WTC11 (cell line): ENCODE measurements around the gene CAMK2G. TPM values are rescaled to one million over a fixed set of nuclear protein-coding genes. Genes with fewer than 3 reads are reported as not detected.

Experiments
- ATAC-seq: fragments of 200-7000 bp; cut with Tn5 transposase; 2 replicates; pipeline ENCODE4 v1.10.0; 2021; ENCODE audit warnings: mild to moderate bottlenecking, moderate library complexity
- CTCF ChIA-PET: fragments of 300-600 bp; sonication (Branson Sonifier 250); formaldehyde crosslinking; loops from one replicate; lab custom pipeline; 2021; ENCODE audit warnings: antibody characterized with exemption; lab: Charles Lee
- POLR2A ChIA-PET: fragments of 350-600 bp; sonication (Branson Sonifier 250); formaldehyde crosslinking; loops from one replicate; lab custom pipeline; 2021; ENCODE audit warnings: antibody characterized with exemption; lab: Charles Lee
- DNase-seq: peaks from one replicate; pipeline ENCODE4 v3.0.0; 2021; ENCODE audit warnings: low spot score
- H3K27ac Mint-ChIP-seq: 2 replicates; pipeline ENCODE4 v1.8.0; 2021; ENCODE audit warnings: mixed read lengths
- H3K27me3 Mint-ChIP-seq: 2 replicates; pipeline ENCODE4 v1.8.0; 2021; ENCODE audit warnings: low read depth, mild to moderate bottlenecking, moderate library complexity, mixed read lengths
- H3K36me3 Mint-ChIP-seq: 2 replicates; pipeline ENCODE4 v1.8.0; 2021; ENCODE audit warnings: mixed read lengths
- H3K4me1 Mint-ChIP-seq: 2 replicates; pipeline ENCODE4 v1.8.0; 2022; ENCODE audit warnings: mixed read lengths
- H3K4me3 Mint-ChIP-seq: 2 replicates; pipeline ENCODE4 v1.8.0; 2021; ENCODE audit warnings: mild to moderate bottlenecking, moderate library complexity, mixed read lengths
- H3K9me3 Mint-ChIP-seq: 2 replicates; pipeline ENCODE4 v1.8.0; 2021; ENCODE audit warnings: mixed read lengths
- ATF1 ChIP-seq: sonication (generic); formaldehyde crosslinking; IDR thresholded peaks from 2 replicates; pipeline ENCODE4 v1.8.1; 2023; ENCODE audit warnings: mild to moderate bottlenecking, moderate library complexity, missing genetic modification reagents
- CBFB ChIP-seq: sonication (generic); formaldehyde crosslinking; IDR thresholded peaks from 2 replicates; pipeline ENCODE4 v1.8.1; 2022; ENCODE audit warnings: mild to moderate bottlenecking, low read depth, missing genetic modification reagents
- CDX4 ChIP-seq: fragments of 250-450 bp; sonication (Bioruptor Pico); IDR thresholded peaks from 2 replicates; pipeline ENCODE4 v1.9.0; 2021; ENCODE audit warnings: moderate library complexity, mild to moderate bottlenecking, inconsistent platforms, borderline replicate concordance
- E2F5 ChIP-seq: sonication (generic); formaldehyde crosslinking; IDR thresholded peaks from 2 replicates; pipeline ENCODE4 v1.8.1; 2022; ENCODE audit warnings: mild to moderate bottlenecking, moderate library complexity, missing genetic modification reagents
- ESRRA ChIP-seq: sonication (generic); formaldehyde crosslinking; IDR thresholded peaks from 2 replicates; pipeline ENCODE4 v1.8.1; 2022; ENCODE audit warnings: mild to moderate bottlenecking, missing genetic modification reagents, borderline replicate concordance
- FOXJ3 ChIP-seq: sonication (generic); formaldehyde crosslinking; IDR thresholded peaks from 2 replicates; pipeline ENCODE4 v1.9.0; 2021; ENCODE audit warnings: missing genetic modification reagents, mild to moderate bottlenecking, borderline replicate concordance
- FOXP1 ChIP-seq: sonication (generic); formaldehyde crosslinking; IDR thresholded peaks from 2 replicates; pipeline ENCODE4 v1.8.0; 2022; ENCODE audit warnings: missing genetic modification reagents, mild to moderate bottlenecking, moderate library complexity, borderline replicate concordance
- JUN ChIP-seq: sonication (generic); formaldehyde crosslinking; IDR thresholded peaks from 2 replicates; pipeline ENCODE4 v1.8.0; 2023; ENCODE audit warnings: mild to moderate bottlenecking, missing genetic modification reagents
- KAT7 ChIP-seq: sonication (generic); formaldehyde crosslinking; IDR thresholded peaks from 2 replicates; pipeline ENCODE4 v1.8.1; 2023; ENCODE audit warnings: missing genetic modification reagents, mild to moderate bottlenecking, borderline replicate concordance
- NFE2L1 ChIP-seq: sonication (generic); formaldehyde crosslinking; IDR thresholded peaks from 2 replicates; pipeline ENCODE4 v1.8.1; 2023; ENCODE audit warnings: missing genetic modification reagents
- NR2C2 ChIP-seq: sonication (generic); formaldehyde crosslinking; IDR thresholded peaks from 2 replicates; pipeline ENCODE4 v1.8.0; 2022; ENCODE audit warnings: mild to moderate bottlenecking, missing genetic modification reagents
- PRDM15 ChIP-seq: sonication (generic); formaldehyde crosslinking; IDR thresholded peaks from 2 replicates; pipeline ENCODE4 v1.8.0; 2022; ENCODE audit warnings: missing genetic modification reagents
- SMAD3 ChIP-seq: sonication (generic); formaldehyde crosslinking; IDR thresholded peaks from 2 replicates; pipeline ENCODE4 v1.8.0; 2022; ENCODE audit warnings: missing genetic modification reagents, mild to moderate bottlenecking, borderline replicate concordance
- SMAD4 ChIP-seq: sonication (generic); formaldehyde crosslinking; IDR thresholded peaks from 2 replicates; pipeline ENCODE4 v1.8.0; 2022; ENCODE audit warnings: mild to moderate bottlenecking, missing genetic modification reagents
- TCF7 ChIP-seq: sonication (generic); formaldehyde crosslinking; IDR thresholded peaks from 2 replicates; pipeline ENCODE4 v1.8.0; 2022; ENCODE audit warnings: mild to moderate bottlenecking, low read depth, missing genetic modification reagents, moderate library complexity
- TP53 ChIP-seq: sonication (generic); formaldehyde crosslinking; IDR thresholded peaks from 2 replicates; pipeline ENCODE4 v1.8.1; 2023; ENCODE audit warnings: mild to moderate bottlenecking, missing genetic modification reagents
- USF2 ChIP-seq: sonication (generic); formaldehyde crosslinking; IDR thresholded peaks from 2 replicates; pipeline ENCODE4 v1.8.1; 2023; ENCODE audit warnings: mild to moderate bottlenecking, missing genetic modification reagents, moderate library complexity
- ZBTB21 ChIP-seq: sonication (generic); formaldehyde crosslinking; IDR thresholded peaks from 2 replicates; pipeline ENCODE4 v1.8.1; 2023; ENCODE audit warnings: mild to moderate bottlenecking, missing genetic modification reagents, borderline replicate concordance
- ZNF219 ChIP-seq: sonication (generic); formaldehyde crosslinking; IDR thresholded peaks from 2 replicates; pipeline ENCODE4 v1.8.0; 2023; ENCODE audit warnings: missing genetic modification reagents, mild to moderate bottlenecking, borderline replicate concordance
- total RNA-seq: library from RNA; stranded (reverse); gene quantifications from 3 replicates; pipeline ENCODE4 v1.2.3, GENCODE V29; 2021

Gene CAMK2G
- total RNA-seq, 1 experiment from 2014 or later, result 34.9 TPM

- TF ChIP-seq ZNF219, result no peak
- no peak for TF ChIP-seq SMAD4 (CRISPR knock-in tag)
- no peak for TF ChIP-seq TCF7 (CRISPR knock-in tag)
- TF ChIP-seq ZBTB21 (CRISPR knock-in tag), result no peak
- TF ChIP-seq NFE2L1 (CRISPR knock-in tag), result no peak
- TF ChIP-seq TP53, result no peak
- TF ChIP-seq ATF1 (CRISPR knock-in tag), result no peak
- TF ChIP-seq USF2 (CRISPR knock-in tag), result no peak
- TF ChIP-seq PRDM15 (CRISPR knock-in tag), result no peak
- no peak for TF ChIP-seq NR2C2 (CRISPR knock-in tag)
- no peak for TF ChIP-seq FOXP1 (CRISPR knock-in tag)
- TF ChIP-seq KAT7 (CRISPR knock-in tag), result no peak
- TF ChIP-seq E2F5 (CRISPR knock-in tag), result no peak
- TF ChIP-seq JUN (CRISPR knock-in tag), result no peak
- TF ChIP-seq SMAD3 (CRISPR knock-in tag), result no peak
- no peak for TF ChIP-seq CDX4 (CRISPR knock-in tag)
- no peak for TF ChIP-seq ESRRA (CRISPR knock-in tag)
- ATAC-seq (peak; percentile 31), DNase-seq (no peak)
- H3K27ac Mint-ChIP-seq, result peak overlapping the region; percentile 49; the same call in 1 of the 2 replicates
- H3K36me3 Mint-ChIP-seq, result peaks cover 16% of the 10 kb centered on the region
- H3K4me3 Mint-ChIP-seq, result no peak overlapping the region
- ChIA-PET CTCF (interaction anchor here (0.9 to 6.8 kb wide), 3 partner anchors 14 to 20 kb away, joined by 3 to 52 read pairs (median 3); no protein-coding TSS in a partner anchor), POLR2A (no interaction called here)
- no peaks in the 10 kb centered on the region for H3K27me3 Mint-ChIP-seq
- H3K9me3 Mint-ChIP-seq, result no peaks in the 10 kb centered on the region
- H3K4me1 Mint-ChIP-seq, result peaks cover 22% of the 10 kb centered on the region
Measured at GRCh38 chr10:73865459-73866442, 8.6 kb downstream of the CAMK2G start.

GRCh38 chr10:73865107-73865458, 9.3 kb downstream of the CAMK2G start:
- POLR2A ChIA-PET, result no interaction called here

More at GRCh38 chr10:73865107-73865458, 9.3 kb downstream of the CAMK2G start:
- Mint-ChIP-seq H3K27ac (peak overlapping the region; percentile 49; the same call in 1 of the 2 replicates), H3K9me3 (no peaks in the 10 kb centered on the region), H3K4me3 (no peak overlapping the region), H3K27me3 (no peaks in the 10 kb centered on the region), H3K36me3 (peaks cover 18% of the 10 kb centered on the region), H3K4me1 (peaks cover 22% of the 10 kb centered on the region)
- DNase-seq (no peak), ATAC-seq (no peak)
- CTCF ChIA-PET, result interaction anchor here (6.8 kb wide), 1 partner anchor 14 kb away, joined by 52 read pairs; no protein-coding TSS in a partner anchor
- no peak for TF ChIP-seq FOXJ3 (CRISPR knock-in tag)
- no peak for TF ChIP-seq CBFB (CRISPR knock-in tag)
